GM19099 (cell line): ENCODE results near the gene B3GNT5.

ENCODE experiments used
- POLR2A ChIP-seq: IDR thresholded peaks from 3 replicates; pipeline ENCODE4 v1.6.1; 2011; ENCODE audit warnings: low read depth; ENCODE audit not compliant: insufficient read length; ENCODE audit errors: extremely low read depth

The B3GNT5 gene

DNA sequence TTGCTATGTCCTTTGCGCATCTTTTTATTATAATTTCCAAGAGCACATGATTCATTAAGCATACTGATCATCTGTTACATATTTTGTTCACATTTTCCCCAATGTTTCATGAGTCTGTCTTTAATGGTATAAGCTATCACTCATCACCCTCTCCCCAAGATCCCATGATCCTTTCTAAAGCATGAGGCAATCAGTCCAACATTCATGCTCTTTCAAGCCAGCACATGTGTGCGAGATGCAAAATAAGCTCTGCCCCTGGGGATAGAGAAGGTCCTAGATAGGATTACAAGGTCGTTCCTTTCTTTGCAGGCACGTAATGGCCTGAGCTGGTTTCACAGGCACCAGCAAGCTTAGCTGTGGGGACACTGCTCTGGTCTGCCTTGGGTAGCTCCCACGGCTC, 32.2 kb upstream of the B3GNT5 start:
- no peak for TF ChIP-seq POLR2A

- no peak for TF ChIP-seq POLR2A
These were observed 30.3 kb upstream of the B3GNT5 start for GRCh38 chr3:183222631-183223235.

DNA sequence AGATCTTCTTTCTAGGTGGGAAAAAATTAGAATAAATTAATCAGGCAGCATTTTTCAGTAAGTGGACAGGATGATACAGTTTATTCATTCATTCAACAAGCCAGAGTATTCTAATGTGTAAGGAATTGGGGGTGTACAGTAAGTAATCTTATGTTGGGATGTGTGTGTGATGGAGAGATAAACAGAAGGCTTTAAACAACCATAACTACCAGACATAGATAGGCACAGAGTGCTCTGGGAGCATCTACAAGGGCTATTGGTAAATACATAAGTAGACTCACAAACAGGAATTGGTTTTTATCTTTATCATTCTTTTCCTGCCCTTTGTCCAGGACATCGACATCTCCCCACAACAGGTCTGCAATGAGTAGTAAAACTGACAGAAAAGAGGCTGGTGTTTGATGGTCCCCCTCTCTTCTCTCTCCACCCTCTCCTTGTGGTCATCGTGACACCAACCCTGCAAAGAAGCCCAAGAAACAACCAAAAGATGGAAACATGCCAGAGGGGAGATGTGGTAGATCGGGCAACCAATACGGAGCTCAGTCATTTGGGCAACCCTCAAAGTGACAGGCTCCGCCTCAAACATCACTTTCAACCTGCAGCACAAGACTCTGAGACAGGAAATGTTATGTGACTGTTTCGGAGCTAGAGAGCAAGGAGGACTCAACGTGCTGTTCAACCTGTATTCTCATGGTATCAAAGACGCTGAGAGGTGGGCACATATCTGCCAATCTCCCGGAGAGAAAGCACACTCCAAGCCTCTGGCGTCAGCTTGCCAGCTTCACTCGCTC, 28.7 kb upstream of the B3GNT5 start:
- no peak for TF ChIP-seq POLR2A

DNA sequence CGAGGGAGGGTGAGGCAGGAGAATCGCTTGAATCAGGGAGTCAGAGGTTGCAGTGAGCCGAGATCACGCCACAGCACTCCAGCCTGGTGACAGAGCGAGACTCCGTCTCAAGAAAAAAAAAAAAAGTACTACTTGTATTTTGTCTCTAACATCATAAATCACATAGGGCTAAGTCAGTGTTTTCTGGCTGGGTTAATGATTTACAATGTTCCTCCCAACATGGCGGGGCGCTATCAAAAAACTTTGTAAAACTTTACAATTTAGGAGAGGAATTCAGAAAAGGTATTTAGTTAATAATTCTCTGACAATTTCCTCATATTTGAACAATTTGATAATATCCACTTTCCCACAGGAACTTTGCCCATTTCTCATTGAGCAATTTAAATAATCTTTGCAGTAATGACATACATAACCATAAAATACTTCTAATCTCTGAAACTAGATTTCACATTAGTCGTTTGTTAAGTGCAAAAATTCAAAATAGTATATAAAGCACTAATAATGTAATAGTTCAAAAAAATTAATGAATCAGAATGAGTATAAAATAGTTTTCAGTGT, 26.6 kb upstream of the B3GNT5 start:
- TF ChIP-seq POLR2A = no peak

DNA sequence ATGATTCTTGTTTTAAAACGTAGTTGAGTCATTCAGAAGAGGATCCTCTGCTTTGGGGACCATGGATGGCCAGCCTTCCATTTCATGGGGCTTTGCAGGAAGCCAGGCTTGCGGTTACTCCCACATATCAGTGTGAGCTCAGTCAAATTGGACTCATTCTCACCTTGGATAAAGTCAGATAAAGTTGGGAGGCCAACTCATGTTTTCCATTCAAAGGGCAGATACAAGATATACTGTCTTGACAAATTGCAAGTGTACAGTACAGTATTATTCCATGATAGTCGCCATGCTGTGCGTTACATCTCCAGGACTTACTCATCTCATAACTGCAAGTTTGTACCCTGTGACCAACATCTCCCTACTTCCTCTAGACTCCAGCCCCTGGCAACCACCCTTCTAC, 25.5 kb upstream of the B3GNT5 start:
- TF ChIP-seq POLR2A = no peak

DNA sequence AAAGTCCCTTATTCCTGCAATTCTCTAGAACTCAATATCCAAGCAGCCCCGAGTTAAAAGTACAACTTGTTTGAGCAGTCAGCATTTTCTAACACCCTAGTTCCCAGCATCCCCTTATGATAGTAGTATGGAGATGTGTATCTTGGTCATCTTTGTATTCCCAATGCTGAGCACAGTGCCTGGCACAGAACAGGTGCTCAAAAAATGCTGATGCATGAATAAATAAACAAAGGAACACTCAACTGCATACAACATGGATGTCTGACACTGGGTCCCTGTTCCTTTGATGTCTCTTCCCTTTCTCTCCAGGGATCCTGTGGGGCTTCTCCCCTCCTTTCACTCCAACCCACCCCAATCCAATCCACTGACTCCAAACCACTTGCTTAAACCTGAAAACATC, 23.9 kb upstream of the B3GNT5 start:
- no peak for TF ChIP-seq POLR2A

DNA sequence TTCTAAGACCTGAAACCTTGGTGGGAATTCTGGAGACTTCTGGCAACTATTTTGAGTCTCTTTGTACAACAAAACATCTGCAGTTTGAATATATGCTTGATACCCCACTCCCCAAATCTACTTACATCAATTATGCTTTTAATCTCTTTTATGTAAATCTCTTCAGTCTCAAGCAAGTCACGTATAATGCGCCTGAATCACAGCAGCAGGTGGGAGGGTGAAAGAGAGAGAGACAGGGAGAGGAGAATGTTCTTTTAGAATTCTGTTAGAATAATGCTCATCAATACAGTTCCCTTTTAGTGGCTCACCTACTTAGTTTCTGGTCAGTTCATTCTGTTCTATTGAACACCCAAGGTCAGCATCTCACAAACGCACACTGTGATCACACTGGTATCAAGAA, 22.2 kb upstream of the B3GNT5 start:
- no peak for TF ChIP-seq POLR2A

DNA sequence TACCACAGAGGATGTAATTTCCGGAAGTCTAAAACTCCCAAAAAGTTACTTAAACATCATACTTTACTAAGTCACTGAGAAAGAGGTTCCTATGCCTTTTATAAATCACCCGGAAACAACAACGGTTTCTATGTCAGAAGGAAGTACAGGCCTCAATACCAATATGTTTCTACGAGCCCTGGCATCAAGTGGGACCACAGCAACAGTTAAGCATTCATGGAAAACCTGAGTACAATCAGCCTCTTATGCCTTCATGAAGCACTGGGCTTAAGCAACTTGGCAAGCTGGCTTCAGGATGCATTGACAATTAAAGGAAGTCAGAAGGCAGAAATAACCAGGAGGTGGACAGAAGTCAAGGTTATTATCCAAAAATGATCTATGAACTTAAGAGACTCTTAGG, 19.1 kb upstream of the B3GNT5 start:
- no peak for TF ChIP-seq POLR2A

DNA sequence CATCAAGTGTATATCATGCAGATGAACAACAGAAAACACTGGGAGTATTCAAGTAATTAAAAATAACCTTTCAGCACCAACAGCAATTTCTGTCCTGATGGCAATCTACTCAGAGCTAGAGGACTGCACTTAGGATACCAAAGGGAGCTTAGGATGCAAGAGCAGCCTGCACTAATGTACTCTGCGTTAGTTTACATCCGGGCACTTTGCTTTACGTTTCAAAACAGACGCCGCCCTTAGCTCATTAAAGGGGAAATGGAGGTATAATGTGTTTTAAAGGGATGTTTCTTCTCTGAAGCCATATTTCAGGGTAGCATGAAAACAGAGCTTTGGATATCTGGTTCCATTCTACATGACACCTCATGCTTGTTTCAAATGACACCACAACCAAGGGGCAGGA, 14.0 kb upstream of the B3GNT5 start:
- no peak for TF ChIP-seq POLR2A

DNA sequence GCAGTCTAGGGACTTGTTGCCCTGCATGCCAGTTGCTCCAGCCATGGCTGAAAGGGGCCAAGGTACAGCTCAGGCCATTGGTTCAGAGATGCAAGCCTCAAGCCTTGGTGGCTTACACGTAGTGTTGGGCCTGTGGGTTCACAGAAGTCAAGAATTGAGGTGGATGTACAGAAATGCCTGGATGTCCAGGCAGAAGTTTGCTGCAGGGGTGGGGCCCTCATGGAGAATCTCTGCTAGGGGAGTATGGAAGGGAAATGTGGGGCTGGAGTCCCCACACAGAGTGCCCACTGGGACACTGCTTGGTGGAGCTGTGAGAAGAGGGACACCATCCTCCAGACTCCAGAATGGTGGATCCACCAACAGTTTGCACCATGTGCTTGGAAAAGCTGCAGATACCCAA, 10.6 kb upstream of the B3GNT5 start:
- TF ChIP-seq POLR2A = no peak

DNA sequence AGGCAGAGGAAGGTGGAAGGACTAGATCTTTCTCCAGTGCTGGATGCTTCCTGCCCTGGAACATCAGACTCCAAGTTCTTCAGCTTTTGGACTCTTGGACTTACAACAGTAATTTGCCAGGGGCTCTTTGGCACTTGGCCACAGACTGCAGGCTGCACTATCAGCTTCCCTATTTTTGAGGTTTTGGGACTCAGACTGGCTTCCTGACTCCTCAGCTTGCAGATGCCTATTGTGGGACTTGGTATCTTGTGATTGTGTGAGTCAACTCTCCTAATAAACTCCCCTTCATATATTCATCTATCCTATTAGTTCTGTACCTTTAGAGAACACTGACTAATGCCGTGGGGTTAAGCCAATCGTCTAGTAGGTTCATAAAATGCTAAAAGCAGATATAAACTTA, 8.8 kb upstream of the B3GNT5 start:
- no peak for TF ChIP-seq POLR2A

GRCh38 chr3:183244981-183245476, 8.0 kb upstream of the B3GNT5 start:
- TF ChIP-seq POLR2A = no peak

DNA sequence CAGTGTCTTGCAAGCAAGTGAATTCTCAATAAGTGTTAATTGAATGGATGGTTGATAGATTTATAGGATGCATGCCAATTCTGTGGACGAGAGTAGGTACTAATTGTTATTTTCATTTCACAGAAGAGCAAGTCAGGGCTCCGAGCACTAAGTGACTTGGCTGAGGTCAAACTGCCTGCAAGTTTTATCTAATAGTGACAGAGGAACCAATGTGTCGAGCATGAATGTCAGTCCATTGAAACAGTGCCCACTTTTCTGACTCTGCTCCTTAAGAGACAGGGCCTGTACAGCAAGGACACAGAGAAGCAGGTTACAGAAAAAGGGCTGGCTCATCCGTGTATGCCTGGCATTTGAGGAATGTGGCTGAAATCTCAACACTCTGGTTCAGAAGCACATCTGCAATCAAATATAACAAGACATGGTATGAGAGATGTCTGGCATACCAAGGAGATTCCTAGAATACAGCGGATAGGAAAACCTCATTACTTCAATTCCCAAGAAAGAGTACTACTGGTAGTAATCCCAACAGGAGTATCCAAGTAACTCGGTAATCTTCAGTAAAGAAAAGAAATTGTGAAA, 6.0 kb upstream of the B3GNT5 start:
- no peak for TF ChIP-seq POLR2A

GRCh38 chr3:183249006-183249718, 3.9 kb upstream of the B3GNT5 start:
- no peak for TF ChIP-seq POLR2A

GRCh38 chr3:183252118-183252782, 803 bp upstream of the B3GNT5 start:
- no peak for TF ChIP-seq POLR2A
